ENCODE measurements around the gene CDR2L.

DNA sequence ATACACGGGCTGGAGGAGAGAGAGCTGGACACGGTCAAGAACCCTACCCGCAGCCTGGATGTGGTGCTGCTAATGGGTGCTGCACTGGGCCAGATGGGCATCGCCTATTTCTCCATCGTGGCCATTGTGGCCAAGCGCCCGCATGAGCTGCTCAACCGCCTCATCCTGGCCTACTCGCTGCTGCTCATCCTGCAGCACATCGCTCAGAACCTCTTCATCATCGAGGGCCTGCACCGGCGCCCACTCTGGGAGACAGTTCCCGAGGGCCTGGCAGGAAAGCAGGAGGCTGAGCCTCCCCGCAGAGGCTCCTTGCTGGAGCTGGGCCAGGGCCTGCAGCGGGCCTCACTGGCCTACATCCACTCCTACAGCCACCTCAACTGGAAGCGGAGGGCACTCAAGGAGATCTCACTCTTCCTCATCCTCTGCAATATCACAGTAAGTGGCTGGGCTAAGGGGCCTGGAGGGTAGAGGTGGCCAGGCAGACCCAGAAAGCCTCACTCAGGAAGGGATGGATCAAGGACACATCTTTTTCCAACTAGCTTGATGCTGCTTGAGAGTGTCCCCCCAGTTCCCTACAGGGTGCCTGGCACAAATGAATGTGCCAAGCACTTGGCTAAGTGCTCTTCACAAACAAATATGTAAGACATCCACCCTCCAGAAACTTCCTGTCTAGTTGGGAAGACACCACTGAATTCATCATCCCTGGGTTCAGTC, 40.2 kb upstream of the CDR2L start:
- TF ChIP-seq, protein P1, sequence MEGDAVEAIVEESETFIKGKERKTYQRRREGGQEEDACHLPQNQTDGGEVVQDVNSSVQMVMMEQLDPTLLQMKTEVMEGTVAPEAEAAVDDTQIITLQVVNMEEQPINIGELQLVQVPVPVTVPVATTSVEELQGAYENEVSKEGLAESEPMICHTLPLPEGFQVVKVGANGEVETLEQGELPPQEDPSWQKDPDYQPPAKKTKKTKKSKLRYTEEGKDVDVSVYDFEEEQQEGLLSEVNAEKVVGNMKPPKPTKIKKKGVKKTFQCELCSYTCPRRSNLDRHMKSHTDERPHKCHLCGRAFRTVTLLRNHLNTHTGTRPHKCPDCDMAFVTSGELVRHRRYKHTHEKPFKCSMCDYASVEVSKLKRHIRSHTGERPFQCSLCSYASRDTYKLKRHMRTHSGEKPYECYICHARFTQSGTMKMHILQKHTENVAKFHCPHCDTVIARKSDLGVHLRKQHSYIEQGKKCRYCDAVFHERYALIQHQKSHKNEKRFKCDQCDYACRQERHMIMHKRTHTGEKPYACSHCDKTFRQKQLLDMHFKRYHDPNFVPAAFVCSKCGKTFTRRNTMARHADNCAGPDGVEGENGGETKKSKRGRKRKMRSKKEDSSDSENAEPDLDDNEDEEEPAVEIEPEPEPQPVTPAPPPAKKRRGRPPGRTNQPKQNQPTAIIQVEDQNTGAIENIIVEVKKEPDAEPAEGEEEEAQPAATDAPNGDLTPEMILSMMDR (IDR thresholded peaks at IDR 0.05): no peak
- TF ChIP-seq, protein P2, sequence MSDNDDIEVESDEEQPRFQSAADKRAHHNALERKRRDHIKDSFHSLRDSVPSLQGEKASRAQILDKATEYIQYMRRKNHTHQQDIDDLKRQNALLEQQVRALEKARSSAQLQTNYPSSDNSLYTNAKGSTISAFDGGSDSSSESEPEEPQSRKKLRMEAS (CRISPR knock-in tag; IDR thresholded peaks at IDR 0.05): no peak
- TF ChIP-seq, protein P3, sequence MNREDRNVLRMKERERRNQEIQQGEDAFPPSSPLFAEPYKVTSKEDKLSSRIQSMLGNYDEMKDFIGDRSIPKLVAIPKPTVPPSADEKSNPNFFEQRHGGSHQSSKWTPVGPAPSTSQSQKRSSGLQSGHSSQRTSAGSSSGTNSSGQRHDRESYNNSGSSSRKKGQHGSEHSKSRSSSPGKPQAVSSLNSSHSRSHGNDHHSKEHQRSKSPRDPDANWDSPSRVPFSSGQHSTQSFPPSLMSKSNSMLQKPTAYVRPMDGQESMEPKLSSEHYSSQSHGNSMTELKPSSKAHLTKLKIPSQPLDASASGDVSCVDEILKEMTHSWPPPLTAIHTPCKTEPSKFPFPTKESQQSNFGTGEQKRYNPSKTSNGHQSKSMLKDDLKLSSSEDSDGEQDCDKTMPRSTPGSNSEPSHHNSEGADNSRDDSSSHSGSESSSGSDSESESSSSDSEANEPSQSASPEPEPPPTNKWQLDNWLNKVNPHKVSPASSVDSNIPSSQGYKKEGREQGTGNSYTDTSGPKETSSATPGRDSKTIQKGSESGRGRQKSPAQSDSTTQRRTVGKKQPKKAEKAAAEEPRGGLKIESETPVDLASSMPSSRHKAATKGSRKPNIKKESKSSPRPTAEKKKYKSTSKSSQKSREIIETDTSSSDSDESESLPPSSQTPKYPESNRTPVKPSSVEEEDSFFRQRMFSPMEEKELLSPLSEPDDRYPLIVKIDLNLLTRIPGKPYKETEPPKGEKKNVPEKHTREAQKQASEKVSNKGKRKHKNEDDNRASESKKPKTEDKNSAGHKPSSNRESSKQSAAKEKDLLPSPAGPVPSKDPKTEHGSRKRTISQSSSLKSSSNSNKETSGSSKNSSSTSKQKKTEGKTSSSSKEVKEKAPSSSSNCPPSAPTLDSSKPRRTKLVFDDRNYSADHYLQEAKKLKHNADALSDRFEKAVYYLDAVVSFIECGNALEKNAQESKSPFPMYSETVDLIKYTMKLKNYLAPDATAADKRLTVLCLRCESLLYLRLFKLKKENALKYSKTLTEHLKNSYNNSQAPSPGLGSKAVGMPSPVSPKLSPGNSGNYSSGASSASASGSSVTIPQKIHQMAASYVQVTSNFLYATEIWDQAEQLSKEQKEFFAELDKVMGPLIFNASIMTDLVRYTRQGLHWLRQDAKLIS (CRISPR knock-in tag; IDR thresholded peaks at IDR 0.05; ENCODE audit: borderline replicate concordance): no peak
- TF ChIP-seq ZNF219 (CRISPR knock-in tag; IDR thresholded peaks at IDR 0.05; ENCODE audit: borderline replicate concordance) (no peak), ZNF121 (CRISPR knock-in tag; IDR thresholded peaks at IDR 0.05) (no peak), ELF4 (CRISPR knock-in tag; IDR thresholded peaks at IDR 0.05; ENCODE audit: low read depth) (no peak), TCF7 (CRISPR knock-in tag; IDR thresholded peaks at IDR 0.05; ENCODE audit: low read depth) (no peak), TEAD4 (CRISPR knock-in tag; IDR thresholded peaks at IDR 0.05) (no peak), KAT7 (CRISPR knock-in tag; IDR thresholded peaks at IDR 0.05; ENCODE audit: borderline replicate concordance) (no peak), CREB1 (CRISPR knock-in tag; IDR thresholded peaks at IDR 0.05) (no peak)
- TF ChIP-seq, protein P4, sequence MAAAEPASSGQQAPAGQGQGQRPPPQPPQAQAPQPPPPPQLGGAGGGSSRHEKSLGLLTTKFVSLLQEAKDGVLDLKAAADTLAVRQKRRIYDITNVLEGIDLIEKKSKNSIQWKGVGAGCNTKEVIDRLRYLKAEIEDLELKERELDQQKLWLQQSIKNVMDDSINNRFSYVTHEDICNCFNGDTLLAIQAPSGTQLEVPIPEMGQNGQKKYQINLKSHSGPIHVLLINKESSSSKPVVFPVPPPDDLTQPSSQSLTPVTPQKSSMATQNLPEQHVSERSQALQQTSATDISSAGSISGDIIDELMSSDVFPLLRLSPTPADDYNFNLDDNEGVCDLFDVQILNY (CRISPR knock-in tag; IDR thresholded peaks at IDR 0.05): no peak

Data from WTC11 (cell line).